SH-SY5Y (cell line): ENCODE measurements around the gene GH2.

Source experiments
- GATA2 ChIP-seq: IDR thresholded peaks from 2 replicates; pipeline ENCODE4 v1.6.1; 2011; ENCODE audit warnings: mild to moderate bottlenecking, low read depth, low read length
- GATA3 ChIP-seq: IDR thresholded peaks from 2 replicates; pipeline ENCODE4 v1.6.1; 2011; ENCODE audit warnings: low read depth, mild to moderate bottlenecking, low read length, moderate library complexity

DNA sequence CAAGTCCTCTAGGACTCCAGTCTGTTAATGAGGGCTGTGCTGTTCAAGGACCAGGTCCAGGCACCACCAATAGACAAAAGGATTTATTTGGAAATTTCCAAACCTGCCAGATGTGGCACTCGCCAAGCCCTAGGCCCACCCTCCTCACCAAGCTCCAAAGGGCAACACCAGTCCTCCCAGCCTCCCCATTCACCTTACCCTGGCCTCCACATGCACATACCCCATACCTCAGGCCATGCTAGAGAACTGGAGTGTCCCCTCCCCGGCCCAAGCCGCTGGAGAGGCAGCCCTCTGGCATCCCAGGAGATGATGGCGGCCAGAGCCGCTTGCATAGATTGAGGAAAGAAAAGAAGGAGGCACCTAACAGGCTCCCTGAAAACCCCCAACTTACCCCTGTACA is 49.7 kb downstream of the GH2 start:
- TF ChIP-seq GATA3 = no peak
- no peak for TF ChIP-seq GATA2
